HL-60 (cell line): ENCODE data around the gene CD164L2.

ENCODE experiments used
- DNase-seq, 2 experiments: peaks; one replicate each; pipeline ENCODE4 v3.0.0-alpha.2; 2010 to 2020; ENCODE audit warnings: low read depth in 1 of 2, low spot score in 1 of 2
- H3K27ac ChIP-seq: fragments of 250-450 bp; sonication (Bioruptor Pico); replicated peaks from 2 replicates; pipeline ENCODE4 v1.5.1; 2020; ENCODE audit warnings: mild to moderate bottlenecking, moderate library complexity
- H3K27me3 ChIP-seq: fragments of 250-450 bp; sonication (Bioruptor Pico); 2 replicates; pipeline ENCODE4 v1.5.1; 2021; ENCODE audit warnings: mild to moderate bottlenecking, moderate library complexity; ENCODE audit not compliant: insufficient read depth, poor library complexity, severe bottlenecking
- H3K4me3 ChIP-seq: replicated peaks from 2 replicates; pipeline ENCODE4 v1.5.1; 2011; ENCODE audit warnings: mild to moderate bottlenecking, control low read depth, low read length; ENCODE audit not compliant: insufficient read depth
- GABPA ChIP-seq: IDR thresholded peaks from 2 replicates; pipeline ENCODE4 v1.6.1; 2012; ENCODE audit warnings: low read depth
- POLR2AphosphoS5 ChIP-seq: IDR thresholded peaks from 2 replicates; pipeline ENCODE4 v1.6.1; 2012; ENCODE audit warnings: low read depth
- SPI1 ChIP-seq: IDR thresholded peaks from 2 replicates; pipeline ENCODE4 v1.6.1; 2012; ENCODE audit warnings: low read depth, mild to moderate bottlenecking, borderline replicate concordance
- TF ChIP-seq, protein P1 (sequence below): IDR thresholded peaks from 2 replicates; pipeline ENCODE4 v1.6.1; 2012; ENCODE audit warnings: low read depth; ENCODE audit not compliant: insufficient replicate concordance
- TF ChIP-seq, protein P2 (sequence below): IDR thresholded peaks from one replicate; pipeline ENCODE4 v1.5.1; 2011; ENCODE audit warnings: low read length, control low read depth, inconsistent platforms; ENCODE audit not compliant: insufficient read depth

The CD164L2 gene

DNA sequence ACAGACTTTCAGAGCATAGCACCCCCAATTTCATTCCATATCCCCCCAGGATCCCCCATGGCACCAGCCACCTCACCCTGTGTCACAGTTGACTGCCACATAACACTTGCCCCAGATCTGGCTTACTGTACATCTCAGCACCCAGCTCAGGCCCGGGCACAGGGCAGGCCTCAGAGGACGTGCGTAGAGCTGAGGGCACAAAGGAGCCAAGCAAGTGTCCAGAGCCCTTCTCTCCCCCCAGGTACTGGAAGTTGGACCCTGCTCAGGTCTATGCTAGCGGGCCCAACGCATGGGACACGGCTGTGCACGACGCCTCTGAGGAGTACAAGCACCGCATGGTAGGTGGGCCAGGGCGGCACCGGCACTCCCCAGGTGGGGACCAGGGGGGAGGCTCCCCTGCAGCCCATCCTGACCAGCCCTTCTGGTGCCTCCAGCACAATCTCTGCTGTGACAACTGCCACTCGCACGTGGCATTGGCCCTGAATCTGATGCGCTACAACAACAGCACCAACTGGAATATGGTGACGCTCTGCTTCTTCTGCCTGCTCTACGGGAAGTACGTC lies 49.3 kb downstream of the CD164L2 start:
- H3K27me3 ChIP-seq = no peaks in the 10 kb centered on the region
- no peak for DNase-seq
- H3K27ac ChIP-seq = no peak overlapping the region
- H3K4me3 ChIP-seq = no peak overlapping the region
- TF ChIP-seq, protein P1, sequence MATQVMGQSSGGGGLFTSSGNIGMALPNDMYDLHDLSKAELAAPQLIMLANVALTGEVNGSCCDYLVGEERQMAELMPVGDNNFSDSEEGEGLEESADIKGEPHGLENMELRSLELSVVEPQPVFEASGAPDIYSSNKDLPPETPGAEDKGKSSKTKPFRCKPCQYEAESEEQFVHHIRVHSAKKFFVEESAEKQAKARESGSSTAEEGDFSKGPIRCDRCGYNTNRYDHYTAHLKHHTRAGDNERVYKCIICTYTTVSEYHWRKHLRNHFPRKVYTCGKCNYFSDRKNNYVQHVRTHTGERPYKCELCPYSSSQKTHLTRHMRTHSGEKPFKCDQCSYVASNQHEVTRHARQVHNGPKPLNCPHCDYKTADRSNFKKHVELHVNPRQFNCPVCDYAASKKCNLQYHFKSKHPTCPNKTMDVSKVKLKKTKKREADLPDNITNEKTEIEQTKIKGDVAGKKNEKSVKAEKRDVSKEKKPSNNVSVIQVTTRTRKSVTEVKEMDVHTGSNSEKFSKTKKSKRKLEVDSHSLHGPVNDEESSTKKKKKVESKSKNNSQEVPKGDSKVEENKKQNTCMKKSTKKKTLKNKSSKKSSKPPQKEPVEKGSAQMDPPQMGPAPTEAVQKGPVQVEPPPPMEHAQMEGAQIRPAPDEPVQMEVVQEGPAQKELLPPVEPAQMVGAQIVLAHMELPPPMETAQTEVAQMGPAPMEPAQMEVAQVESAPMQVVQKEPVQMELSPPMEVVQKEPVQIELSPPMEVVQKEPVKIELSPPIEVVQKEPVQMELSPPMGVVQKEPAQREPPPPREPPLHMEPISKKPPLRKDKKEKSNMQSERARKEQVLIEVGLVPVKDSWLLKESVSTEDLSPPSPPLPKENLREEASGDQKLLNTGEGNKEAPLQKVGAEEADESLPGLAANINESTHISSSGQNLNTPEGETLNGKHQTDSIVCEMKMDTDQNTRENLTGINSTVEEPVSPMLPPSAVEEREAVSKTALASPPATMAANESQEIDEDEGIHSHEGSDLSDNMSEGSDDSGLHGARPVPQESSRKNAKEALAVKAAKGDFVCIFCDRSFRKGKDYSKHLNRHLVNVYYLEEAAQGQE = no peak
- TF ChIP-seq, protein P2, sequence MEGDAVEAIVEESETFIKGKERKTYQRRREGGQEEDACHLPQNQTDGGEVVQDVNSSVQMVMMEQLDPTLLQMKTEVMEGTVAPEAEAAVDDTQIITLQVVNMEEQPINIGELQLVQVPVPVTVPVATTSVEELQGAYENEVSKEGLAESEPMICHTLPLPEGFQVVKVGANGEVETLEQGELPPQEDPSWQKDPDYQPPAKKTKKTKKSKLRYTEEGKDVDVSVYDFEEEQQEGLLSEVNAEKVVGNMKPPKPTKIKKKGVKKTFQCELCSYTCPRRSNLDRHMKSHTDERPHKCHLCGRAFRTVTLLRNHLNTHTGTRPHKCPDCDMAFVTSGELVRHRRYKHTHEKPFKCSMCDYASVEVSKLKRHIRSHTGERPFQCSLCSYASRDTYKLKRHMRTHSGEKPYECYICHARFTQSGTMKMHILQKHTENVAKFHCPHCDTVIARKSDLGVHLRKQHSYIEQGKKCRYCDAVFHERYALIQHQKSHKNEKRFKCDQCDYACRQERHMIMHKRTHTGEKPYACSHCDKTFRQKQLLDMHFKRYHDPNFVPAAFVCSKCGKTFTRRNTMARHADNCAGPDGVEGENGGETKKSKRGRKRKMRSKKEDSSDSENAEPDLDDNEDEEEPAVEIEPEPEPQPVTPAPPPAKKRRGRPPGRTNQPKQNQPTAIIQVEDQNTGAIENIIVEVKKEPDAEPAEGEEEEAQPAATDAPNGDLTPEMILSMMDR = no peak
- TF ChIP-seq POLR2AphosphoS5 = peak; percentile 25; the same call in 1 of the 2 replicates

DNA sequence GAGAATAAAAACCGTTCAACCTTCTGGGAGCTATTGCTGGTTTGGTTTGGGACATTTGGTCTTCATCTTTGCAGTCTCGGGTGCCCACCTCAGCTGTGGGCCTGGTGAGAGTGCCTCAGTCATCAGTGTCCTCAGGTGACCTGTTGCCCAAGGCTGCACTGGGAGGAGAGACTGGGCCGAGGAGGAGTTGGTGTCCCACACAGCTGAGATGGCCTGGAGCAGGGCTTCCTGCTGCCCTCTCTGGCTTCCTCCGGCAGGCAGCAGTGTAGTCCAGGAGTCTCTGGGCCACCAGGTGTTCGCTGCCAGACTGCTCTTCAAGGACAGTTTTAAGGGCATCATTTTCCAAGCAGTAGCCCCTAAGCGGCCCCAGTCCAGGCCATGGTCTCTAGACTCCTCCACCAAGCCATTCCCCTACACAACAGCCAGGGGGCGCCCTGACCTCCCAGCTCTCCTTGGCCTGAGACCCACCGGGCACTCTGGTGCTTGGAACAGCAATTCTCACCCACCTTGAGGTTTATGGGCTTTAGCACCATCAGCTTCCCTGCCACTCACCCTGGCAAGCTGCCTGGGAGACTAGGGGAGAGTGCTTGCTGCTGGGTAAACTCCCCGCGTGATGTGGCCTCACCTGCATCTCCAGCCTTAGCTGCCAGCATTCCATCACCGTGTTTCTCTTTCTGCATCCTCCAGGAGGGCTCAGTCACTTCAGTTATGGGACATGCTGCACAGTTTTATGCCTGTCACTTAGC lies 50.4 kb downstream of the CD164L2 start:
- Histone ChIP-seq H3K27me3 (no peaks in the 10 kb centered on the region), H3K4me3 (no peak overlapping the region), H3K27ac (no peak overlapping the region)
- DNase-seq = peak in 1 of 2 experiments; percentile 54
- TF ChIP-seq, protein P2 = peak; percentile 70
- TF ChIP-seq, protein P1 = no peak

DNA sequence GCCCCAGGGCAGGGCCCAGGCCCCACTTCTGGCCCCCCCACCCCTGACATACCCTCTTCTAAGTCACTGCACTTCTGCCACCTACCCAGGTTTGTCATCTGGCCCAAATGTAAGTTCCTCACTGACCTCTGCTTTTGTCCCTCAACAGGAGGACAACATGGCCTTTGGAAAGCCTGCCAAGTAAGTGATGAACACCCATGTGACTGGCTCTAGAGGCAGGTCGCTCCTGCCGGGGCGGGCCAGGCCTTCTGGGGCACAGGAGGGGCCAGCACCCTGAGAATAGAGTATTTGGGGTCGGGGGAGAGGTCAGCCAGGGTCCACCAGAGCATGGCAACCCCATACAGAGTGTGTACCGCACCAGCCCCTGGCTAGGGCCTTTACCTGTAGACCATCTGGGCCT lies 51.2 kb downstream of the CD164L2 start:
- TF ChIP-seq SPI1 (no peak), POLR2AphosphoS5 (no peak), GABPA (no peak)
- TF ChIP-seq, protein P2 = no peak
- TF ChIP-seq, protein P1 = no peak
- no peaks in the 10 kb centered on the region for H3K27me3 ChIP-seq
- no peak for DNase-seq
- H3K4me3 ChIP-seq = no peak overlapping the region
- no peak overlapping the region for H3K27ac ChIP-seq
